Peyer's patch (tissue), 4 donors: Measurements from ENCODE around the gene MOB3B. TPM values are rescaled to one million over a fixed set of nuclear protein-coding genes. Genes with fewer than 3 reads are reported as not detected.

Experiments
- DNase-seq, 3 donors: peaks; one replicate each; pipeline ENCODE4 v3.0.0-alpha.2; 2017 to 2019
- H3K27ac ChIP-seq, 4 donors: fragments of 200-600 bp; sonication (generic); one replicate each; pipeline ENCODE4 v1.5.1; 2016 to 2019
- H3K27me3 ChIP-seq, 2 donors: fragments of 200-600 bp; sonication (generic); one replicate each; pipeline ENCODE4 v1.5.1; 2019
- H3K36me3 ChIP-seq, 3 donors: fragments of 200-600 bp; sonication (generic); one replicate each; pipeline ENCODE4 v1.5.1; 2016 to 2019
- H3K4me1 ChIP-seq, 4 donors: fragments of 200-600 bp; sonication (generic); one replicate each; pipeline ENCODE4 v1.5.1; 2016 to 2019
- H3K4me3 ChIP-seq, 4 donors: fragments of 200-600 bp; sonication (generic); 1 replicate in 3 of 4; 2 replicates in 1 of 4; pipeline ENCODE4 v1.5.1; 2016 to 2019; ENCODE audit warnings: mild to moderate bottlenecking in 1 of 4
- H3K9me3 ChIP-seq, 4 donors: fragments of 200-600 bp; sonication (generic); one replicate each; pipeline ENCODE4 v1.5.1; 2016 to 2019; ENCODE audit warnings: mild to moderate bottlenecking in 1 of 4
- CTCF ChIP-seq, 6 experiments: fragments of 450-650 bp in 4 of 6; fragments of 200-600 bp in 2 of 6; sonication (generic) in 1 of 6; IDR thresholded peaks; one replicate each; pipeline ENCODE4 v1.5.1; 2017 to 2019; ENCODE audit warnings: antibody characterized with exemption in 6 of 6, mild to moderate bottlenecking in 3 of 6, moderate library complexity in 1 of 6
- POLR2A ChIP-seq, 2 donors: fragments of 450-650 bp; IDR thresholded peaks; one replicate each; pipeline ENCODE4 v1.5.1; 2017; ENCODE audit warnings: antibody characterized with exemption in 2 of 2, mild to moderate bottlenecking in 2 of 2, moderate library complexity in 2 of 2
- total RNA-seq, 4 donors: library from RNA; depleted of rRNA; stranded (reverse); fragments of >200 nt; gene quantifications; one replicate each; pipeline ENCODE4 v1.1.0, GENCODE V29; 2016

The MOB3B gene
- total RNA-seq, 4 donors from 2014 or later: 24.8 to 65.7 (median 36.4) TPM

GRCh38 chr9:27471366-27471765 is 58.2 kb downstream of the MOB3B start:
- DNase-seq: no peak
- Histone ChIP-seq H3K9me3 (no peaks in the 10 kb centered on the region), H3K27me3 (no peaks in the 10 kb centered on the region), H3K4me3 (no peak overlapping the region), H3K4me1 (peaks cover 0 to 51% (median 4%) of the 10 kb centered on the region in 4 donors), H3K36me3 (no peaks in the 10 kb centered on the region), H3K27ac (no peak overlapping the region)
- TF ChIP-seq POLR2A (IDR thresholded peaks at IDR 0.05): no peak
- no peak for TF ChIP-seq CTCF (IDR thresholded peaks at IDR 0.05)

GRCh38 chr9:27470291-27470856 is 59.2 kb downstream of the MOB3B start:
- H3K9me3 ChIP-seq: no peaks in the 10 kb centered on the region
- TF ChIP-seq CTCF (IDR thresholded peaks at IDR 0.05): no peak
- no peak for TF ChIP-seq POLR2A (IDR thresholded peaks at IDR 0.05)

GRCh38 chr9:27469550-27469949 is 60.1 kb downstream of the MOB3B start:
- Histone ChIP-seq H3K9me3 (no peaks in the 10 kb centered on the region), H3K4me3 (no peak overlapping the region), H3K27me3 (no peaks in the 10 kb centered on the region), H3K4me1 (peaks cover 0 to 58% (median 4%) of the 10 kb centered on the region in 4 donors), H3K36me3 (no peaks in the 10 kb centered on the region), H3K27ac (peak overlapping the region in 1 of 4 donors; percentile 55)
- TF ChIP-seq POLR2A (IDR thresholded peaks at IDR 0.05) (no peak), CTCF (IDR thresholded peaks at IDR 0.05) (no peak)
- DNase-seq: no peak

More at GRCh38 chr9:27470291-27470856, 59.2 kb downstream of the MOB3B start:
- Histone ChIP-seq H3K4me1 (peaks cover 0 to 54% (median 4%) of the 10 kb centered on the region in 4 donors), H3K27ac (no peak overlapping the region), H3K36me3 (no peaks in the 10 kb centered on the region), H3K27me3 (no peaks in the 10 kb centered on the region), H3K4me3 (no peak overlapping the region)
- DNase-seq: no peak

- Histone ChIP-seq H3K27me3 (no peaks in the 10 kb centered on the region), H3K4me1 (peaks cover 0 to 48% (median 4%) of the 10 kb centered on the region in 4 donors), H3K27ac (peak overlapping the region in 2 of 4 donors; percentile 0 to 55), H3K9me3 (no peaks in the 10 kb centered on the region), H3K36me3 (no peaks in the 10 kb centered on the region), H3K4me3 (no peak overlapping the region)
- DNase-seq: no peak
- TF ChIP-seq POLR2A (IDR thresholded peaks at IDR 0.05) (no peak), CTCF (IDR thresholded peaks at IDR 0.05) (no peak)
These were observed 61.0 kb downstream of the MOB3B start for GRCh38 chr9:27468462-27469110.

GRCh38 chr9:27468000-27468399 is 61.6 kb downstream of the MOB3B start:
- Histone ChIP-seq H3K27me3 (no peaks in the 10 kb centered on the region), H3K4me1 (peaks cover 0 to 43% (median 5%) of the 10 kb centered on the region in 4 donors), H3K9me3 (no peaks in the 10 kb centered on the region), H3K36me3 (no peaks in the 10 kb centered on the region), H3K27ac (peak overlapping the region in 1 of 4 donors; percentile 0), H3K4me3 (no peak overlapping the region)
- no peak for DNase-seq
- TF ChIP-seq POLR2A (IDR thresholded peaks at IDR 0.05) (no peak), CTCF (IDR thresholded peaks at IDR 0.05) (no peak)
